GM19240 (cell line): ENCODE results near the gene UBE2D3.
"Not testable (repeated sequence)": the region's sequence is repeated elsewhere in the genome, so short reads cannot be mapped to it uniquely, and the experiment has no call there.

Source experiments
- DNase-seq: peaks from one replicate; pipeline ENCODE4 v3.0.0; 2011; ENCODE audit warnings: low spot score; ENCODE audit not compliant: insufficient read length

UBE2D3 gene

GRCh38 chr4:102832105-102832504 lies 4.8 kb upstream of the UBE2D3 start:
- DNase-seq: no peak

DNA sequence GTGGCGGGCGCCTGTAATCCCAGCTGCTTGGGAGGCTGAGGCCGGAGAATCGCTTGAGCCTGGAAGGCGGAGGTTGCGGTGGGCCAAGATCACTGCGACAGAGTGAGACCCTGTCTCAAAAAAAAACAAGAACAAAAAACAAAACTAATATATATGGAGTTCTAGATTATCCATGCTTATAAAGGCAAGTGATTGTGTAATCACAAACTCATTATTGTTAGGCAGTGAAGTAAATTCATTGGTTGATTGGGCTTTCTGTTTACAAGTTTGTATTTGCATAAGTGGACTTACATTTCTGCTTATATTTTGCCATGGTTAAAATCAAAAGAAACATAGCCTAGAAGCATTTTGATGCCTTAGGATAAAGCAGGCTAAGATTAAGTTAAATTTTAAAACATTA lies 2.5 kb upstream of the UBE2D3 start:
- no peak for DNase-seq

GRCh38 chr4:102828497-102828808 lies 1.1 kb upstream of the UBE2D3 start:
- DNase-seq: no peak

GRCh38 chr4:102827674-102828496 lies 534 bp upstream of the UBE2D3 start:
- DNase-seq: peak; percentile 48

GRCh38 chr4:102826105-102826889 lies 1.1 kb downstream of the UBE2D3 start:
- no peak for DNase-seq

GRCh38 chr4:102825261-102826091 lies 1.9 kb downstream of the UBE2D3 start:
- no peak for DNase-seq

- no peak for DNase-seq
Observed at GRCh38 chr4:102824398-102824797, 3.0 kb downstream of the UBE2D3 start.

DNA sequence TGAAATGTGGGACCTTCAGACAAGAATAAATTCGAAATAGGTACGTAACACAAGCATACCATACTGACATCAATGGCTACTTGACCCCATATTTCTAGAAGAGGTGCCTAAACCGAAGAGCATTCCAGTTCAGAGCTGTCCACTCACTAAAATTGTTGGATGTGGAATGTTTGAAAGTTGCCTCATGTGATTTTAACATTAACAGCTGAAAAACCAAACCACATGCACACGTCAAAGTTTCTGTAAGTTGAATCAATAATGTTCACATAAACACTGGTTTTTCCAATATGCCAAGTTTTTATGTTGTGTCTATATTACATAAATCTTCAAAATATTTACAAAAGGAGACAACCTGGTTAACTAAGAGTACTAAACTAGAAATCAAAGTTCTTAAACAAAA lies 3.5 kb downstream of the UBE2D3 start:
- DNase-seq: no peak

DNA sequence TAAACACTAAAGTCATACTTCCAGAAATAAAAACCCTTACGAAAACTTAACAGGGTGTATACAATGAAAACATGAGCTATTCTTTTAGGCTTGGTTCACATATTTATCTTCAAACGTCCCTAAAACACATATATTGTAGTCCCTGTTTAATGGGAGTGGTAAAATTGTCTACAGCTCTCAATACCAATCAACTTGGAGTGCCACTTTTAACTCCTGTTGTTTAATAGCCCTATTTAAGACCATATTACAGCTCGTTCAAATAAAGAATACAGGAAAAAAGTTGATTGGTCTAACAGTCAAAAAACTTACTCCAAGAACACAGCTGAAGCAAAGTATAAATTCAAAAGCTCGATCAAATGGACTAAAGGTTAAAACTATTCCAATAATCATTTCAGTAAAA lies 3.9 kb downstream of the UBE2D3 start:
- DNase-seq: no peak

DNA sequence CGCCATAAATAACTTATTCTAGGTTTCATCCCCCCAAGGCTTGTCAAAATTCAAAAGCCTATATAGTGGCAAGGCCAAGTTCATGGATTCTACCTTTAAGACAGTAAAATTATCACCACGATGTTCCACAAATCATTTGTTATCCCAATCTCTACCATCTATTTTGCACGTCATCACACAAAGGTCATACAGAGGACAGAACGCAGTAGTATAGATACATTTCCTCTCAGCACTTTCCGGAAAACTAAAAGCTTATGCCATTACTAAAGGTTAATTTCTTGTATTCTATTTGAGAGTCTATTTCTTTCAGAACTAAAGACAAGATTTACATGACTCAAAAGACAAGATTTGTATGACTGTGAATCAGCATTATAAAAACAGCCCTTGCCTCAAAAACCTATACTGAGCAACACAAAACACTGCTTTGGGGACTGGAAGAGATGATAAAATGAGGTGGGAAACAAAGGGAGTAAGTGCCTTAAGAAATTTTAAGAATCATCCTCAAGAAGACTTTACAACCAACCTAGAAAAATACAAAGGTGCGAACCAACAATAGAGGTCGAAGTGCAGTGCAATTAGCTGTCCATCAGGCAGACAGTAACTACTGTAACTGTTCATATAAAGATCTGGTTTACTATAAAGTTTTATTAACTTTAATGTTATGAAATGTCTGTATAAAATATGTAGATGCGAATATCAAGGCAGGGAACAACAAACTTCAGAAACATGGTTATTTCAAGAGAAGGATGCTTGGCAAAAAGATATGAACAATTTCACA lies 7.6 kb downstream of the UBE2D3 start:
- DNase-seq: no peak

GRCh38 chr4:102819100-102819499 lies 8.3 kb downstream of the UBE2D3 start:
- not testable (repeated sequence) for DNase-seq

GRCh38 chr4:102817613-102818268 lies 9.6 kb downstream of the UBE2D3 start:
- no peak for DNase-seq

GRCh38 chr4:102817021-102817605 lies 10.2 kb downstream of the UBE2D3 start:
- DNase-seq: no peak

DNA sequence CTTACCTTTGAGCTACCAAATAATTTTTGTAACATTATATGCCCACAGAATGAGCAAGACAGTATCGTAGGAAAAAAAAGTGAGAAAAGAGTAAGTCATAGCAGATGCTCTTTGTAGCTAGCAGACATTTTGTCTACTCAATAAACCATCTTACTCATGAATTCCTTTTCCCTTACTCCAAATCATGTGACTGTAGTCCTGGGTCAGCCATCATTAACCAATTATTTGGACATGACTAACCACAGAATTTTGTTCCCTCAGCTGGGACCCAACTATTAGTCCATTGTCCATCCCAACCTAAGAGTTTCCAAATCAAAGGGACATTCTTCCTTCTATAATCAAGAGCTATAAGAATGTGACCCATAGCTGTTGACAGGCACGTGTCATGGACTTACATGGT lies 11.4 kb downstream of the UBE2D3 start:
- DNase-seq: no peak

DNA sequence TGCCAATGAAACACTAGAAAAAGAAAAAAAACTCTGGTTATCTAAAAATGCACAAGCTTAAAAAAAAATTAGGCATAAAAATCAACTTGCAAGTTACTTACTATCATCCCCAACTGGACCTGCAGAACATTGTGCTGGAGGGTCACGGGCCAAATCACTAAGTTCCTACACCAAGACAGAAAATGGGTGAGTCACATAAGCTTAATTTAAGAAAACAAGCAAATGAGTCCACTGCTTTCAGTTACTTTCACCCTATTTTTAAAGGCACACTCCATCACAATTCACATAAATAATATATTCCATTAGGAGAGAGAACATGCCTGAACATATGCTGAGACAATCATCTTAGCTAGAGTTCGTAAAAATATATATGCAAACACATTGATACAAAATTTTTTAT lies 17.7 kb downstream of the UBE2D3 start:
- no peak for DNase-seq

DNA sequence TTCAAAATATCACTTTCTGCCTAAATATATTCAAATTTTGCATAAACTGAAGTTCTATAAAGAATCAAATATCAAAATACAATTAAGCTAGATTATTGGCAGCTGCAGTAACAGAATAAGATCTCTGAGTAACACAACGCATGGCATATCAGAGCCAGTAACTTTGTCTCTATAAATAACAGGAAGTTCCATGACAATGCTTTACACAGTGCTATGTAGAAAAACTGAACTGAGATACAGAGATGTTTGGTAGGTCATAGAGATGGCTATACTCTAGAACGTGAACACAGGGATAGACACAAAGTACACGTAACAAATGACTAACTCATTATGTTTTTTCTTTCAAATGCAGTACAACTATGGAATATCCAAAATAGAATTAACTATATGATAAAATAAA lies 18.2 kb downstream of the UBE2D3 start:
- no peak for DNase-seq

GRCh38 chr4:102808009-102808408 lies 19.3 kb downstream of the UBE2D3 start:
- DNase-seq: no peak

DNA sequence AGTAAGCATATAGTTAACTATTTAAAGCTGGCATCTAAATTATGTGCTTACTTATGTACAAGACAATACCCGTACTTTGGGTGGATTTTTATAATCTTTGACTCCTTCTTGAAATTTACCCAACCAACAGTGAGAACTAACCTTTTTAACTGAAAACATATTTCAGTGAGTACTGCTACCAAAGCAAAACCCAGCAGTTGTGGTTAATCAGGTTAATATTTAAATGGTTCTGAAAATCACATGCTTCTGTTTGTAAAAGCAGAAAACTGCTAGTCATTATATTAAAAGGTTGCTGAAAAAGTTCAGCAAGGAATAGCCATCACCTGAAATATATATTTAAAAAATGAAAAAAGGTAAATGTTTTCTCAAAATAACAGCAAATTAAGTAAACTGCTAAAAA lies 20.0 kb downstream of the UBE2D3 start:
- DNase-seq: no peak

- DNase-seq: no peak
Observed at GRCh38 chr4:102799816-102800215, 27.5 kb downstream of the UBE2D3 start.

DNA sequence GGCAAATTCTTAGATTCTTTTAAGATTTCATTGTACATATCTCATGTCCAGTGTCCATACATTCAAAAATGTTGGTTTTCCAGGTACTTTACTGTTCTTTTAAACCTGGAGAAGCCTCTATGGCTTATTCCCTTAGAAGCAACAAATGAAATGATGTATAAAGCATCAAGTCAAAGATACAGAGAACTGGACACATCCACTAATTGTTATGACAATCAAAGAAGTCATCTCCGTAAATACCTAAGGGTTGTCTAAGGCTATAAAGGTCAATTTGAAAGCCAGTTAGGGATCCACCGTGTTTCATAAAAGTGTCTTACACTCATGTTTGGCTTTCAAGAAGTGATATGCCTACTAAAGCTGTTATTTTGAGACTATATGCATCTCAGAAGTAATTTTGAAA lies 32.4 kb downstream of the UBE2D3 start:
- DNase-seq: no peak
